Spleen (tissue), 7 donors: ENCODE results near the gene PRRX1.

Source experiments
- CTCF ChIP-seq, 11 experiments: fragments of 200-600 bp in 7 of 11; fragments of 450-650 bp in 4 of 11; sonication (generic) in 4 of 11; IDR thresholded peaks in 8 of 11; conservative IDR thresholded peaks in 3 of 11; 1 replicate in 7 of 11; 2 replicates in 4 of 11; pipeline versions ENCODE4 v1.4.0 to v1.8.0; 2016 to 2021; ENCODE audit warnings: antibody characterized with exemption in 11 of 11, inconsistent platforms in 4 of 11, mild to moderate bottlenecking in 1 of 11
- POLR2AphosphoS5 ChIP-seq, 3 donors: sonication (generic); formaldehyde crosslinking; IDR thresholded peaks; one replicate each; pipeline ENCODE4 v1.5.1; 2017; ENCODE audit warnings: antibody characterized with exemption in 3 of 3
- donor health status: DM: no; HTN: no; CAD: no; lungs with moderate emphysema.
- donor health status: DM: no; HTN: no; CAD: no.
- donor health status: DM: no; HTN: no; CAD: no.

- TF ChIP-seq CTCF (IDR thresholded peaks at IDR 0.05 in 8 of 11, conservative IDR thresholded peaks at IDR 0.05 in 3 of 11) (no peak), POLR2AphosphoS5 (IDR thresholded peaks at IDR 0.05) (no peak)
Measured at GRCh38 chr1:170769691-170770090, 105.8 kb downstream of the PRRX1 start.
